ENCODE results near the gene LMF1.
A peak's percentile ranks its signal among the peaks of the same experiment; 100 is the strongest.
"Not testable (repeated sequence)": the region's sequence is repeated elsewhere in the genome, so short reads cannot be mapped to it uniquely, and the experiment has no call there.

LMF1 gene

GRCh38 chr16:886084-886543, 84.7 kb downstream of the LMF1 start:
- peak in 19 of 58 donors; percentile 9 to 60 (median 34) for DNase-seq

- no peak for DNase-seq
These were observed 85.4 kb downstream of the LMF1 start for GRCh38 chr16:885391-885790.

- DNase-seq: no peak
These were observed 86.6 kb downstream of the LMF1 start for GRCh38 chr16:884232-884631.

- no peak for DNase-seq
These were observed 87.0 kb downstream of the LMF1 start for GRCh38 chr16:883781-884180.

- DNase-seq: no peak
These were observed 87.4 kb downstream of the LMF1 start for GRCh38 chr16:883340-883739.

- DNase-seq: not testable (repeated sequence)
These were observed 88.1 kb downstream of the LMF1 start for GRCh38 chr16:882671-883070.

- no peak for DNase-seq
These were observed 88.5 kb downstream of the LMF1 start for GRCh38 chr16:882256-882655.

- no peak for DNase-seq
These were observed 89.3 kb downstream of the LMF1 start for GRCh38 chr16:881219-882097.

GRCh38 chr16:880471-881171, 90.2 kb downstream of the LMF1 start:
- no peak for DNase-seq

- DNase-seq: no peak
These were observed 90.8 kb downstream of the LMF1 start for GRCh38 chr16:879986-880385.

GRCh38 chr16:879461-879861, 91.3 kb downstream of the LMF1 start:
- no peak for DNase-seq

- DNase-seq: no peak
These were observed 91.9 kb downstream of the LMF1 start for GRCh38 chr16:878886-879285.

GRCh38 chr16:878072-878784, 92.6 kb downstream of the LMF1 start:
- DNase-seq: no peak

GRCh38 chr16:877242-878071, 93.3 kb downstream of the LMF1 start:
- no peak for DNase-seq

GRCh38 chr16:876523-877241, 94.1 kb downstream of the LMF1 start:
- no peak for DNase-seq

- no peak for DNase-seq
These were observed 94.8 kb downstream of the LMF1 start for GRCh38 chr16:876041-876335.

GRCh38 chr16:875182-876040, 95.4 kb downstream of the LMF1 start:
- no peak for DNase-seq

- no peak for DNase-seq
These were observed 96.2 kb downstream of the LMF1 start for GRCh38 chr16:874366-875181.

GRCh38 chr16:873889-874288, 96.9 kb downstream of the LMF1 start:
- DNase-seq: no peak
